Lung (tissue), 12 donors: ENCODE data around the gene LOXHD1. TPM values are rescaled to one million over a fixed set of nuclear protein-coding genes. Genes with fewer than 3 reads are reported as not detected.

Experiments
- ATAC-seq: fragments of 200-7000 bp; cut with Tn5 transposase; one replicate; pipeline ENCODE4 v1.9.1; 2020; ENCODE audit warnings: moderate number of reproducible peaks; ENCODE audit not compliant: insufficient read depth, low FRiP score
- DNase-seq, 3 donors: peaks; one replicate each; pipeline ENCODE4 v3.0.0-alpha.2; 2013 to 2017
- H3K27ac ChIP-seq, 2 donors: one replicate each; pipeline ENCODE4 v1.5.1; 2013; ENCODE audit warnings: mild to moderate bottlenecking in 2 of 2, moderate library complexity in 2 of 2, control low read depth in 1 of 2, inconsistent platforms in 1 of 2, low read depth in 1 of 2, low read length in 1 of 2
- H3K27me3 ChIP-seq, 3 donors: one replicate each; pipeline ENCODE4 v1.5.1; 2013; ENCODE audit warnings: low read length in 2 of 3; ENCODE audit not compliant: control insufficient read depth in 3 of 3, insufficient read depth in 3 of 3
- H3K36me3 ChIP-seq, 4 donors: one replicate each; pipeline ENCODE4 v1.5.1; 2013; ENCODE audit warnings: low read length in 4 of 4, mild to moderate bottlenecking in 1 of 4, moderate library complexity in 1 of 4; ENCODE audit not compliant: control insufficient read depth in 4 of 4, insufficient read depth in 4 of 4
- H3K4me1 ChIP-seq, 5 donors: one replicate each; pipeline ENCODE4 v1.5.1; 2013; ENCODE audit warnings: low read length in 5 of 5, mild to moderate bottlenecking in 2 of 5, moderate library complexity in 1 of 5; ENCODE audit not compliant: control insufficient read depth in 5 of 5, insufficient read depth in 5 of 5
- H3K4me3 ChIP-seq: one replicate; pipeline ENCODE4 v1.5.1; 2013; ENCODE audit warnings: mild to moderate bottlenecking, control low read depth, moderate library complexity
- H3K9ac ChIP-seq, 2 donors: one replicate each; pipeline ENCODE4 v1.5.1; 2013; ENCODE audit warnings: low read length in 2 of 2, control low read depth in 1 of 2; ENCODE audit not compliant: insufficient read depth in 1 of 2
- H3K9me3 ChIP-seq, 4 donors: one replicate each; pipeline ENCODE4 v1.5.1; 2013; ENCODE audit warnings: low read length in 3 of 4, mild to moderate bottlenecking in 1 of 4, moderate library complexity in 1 of 4; ENCODE audit not compliant: control insufficient read depth in 4 of 4, insufficient read depth in 3 of 4
- WGBS, 2 donors: extraction: QIAGEN DNeasy Blood & Tissue Kit; methylation state at CpG; one replicate each; pipeline ENCODE4 v1.1.7; 2013; 5-methylcytosine and 5-hydroxymethylcytosine counted together
- polyA plus RNA-seq, 2 donors: library from polyadenylated mRNA; stranded (reverse); fragments of 200-250 nt; gene quantifications; one replicate each; pipeline ENCODE4 v1.2.1, GENCODE V29; 2013
- total RNA-seq, 2 donors: library from RNA; depleted of rRNA in 1 of 2; stranded (reverse); fragments of >200 nt in 1 of 2; gene quantifications; one replicate each; pipeline ENCODE4 v1.2.1, GENCODE V29; 2014 to 2021
- TF ChIP-seq, protein P1 (sequence below): IDR thresholded peaks from 2 replicates; pipeline ENCODE4 v1.5.1; 2012; ENCODE audit warnings: mild to moderate bottlenecking; ENCODE audit errors: control extremely low read depth, extremely low read depth
- donor health status: control.
- donor health status: control.
- donor health status: Bipolar disorder and iron deficiency.
- donor health status: healthy.
- donor health status: DM: yes; HTN: yes; CAD: no.

The LOXHD1 gene
- total and polyA plus RNA-seq, 4 donors, result 0.45 to 3.1 (median 1.2) TPM

DNA sequence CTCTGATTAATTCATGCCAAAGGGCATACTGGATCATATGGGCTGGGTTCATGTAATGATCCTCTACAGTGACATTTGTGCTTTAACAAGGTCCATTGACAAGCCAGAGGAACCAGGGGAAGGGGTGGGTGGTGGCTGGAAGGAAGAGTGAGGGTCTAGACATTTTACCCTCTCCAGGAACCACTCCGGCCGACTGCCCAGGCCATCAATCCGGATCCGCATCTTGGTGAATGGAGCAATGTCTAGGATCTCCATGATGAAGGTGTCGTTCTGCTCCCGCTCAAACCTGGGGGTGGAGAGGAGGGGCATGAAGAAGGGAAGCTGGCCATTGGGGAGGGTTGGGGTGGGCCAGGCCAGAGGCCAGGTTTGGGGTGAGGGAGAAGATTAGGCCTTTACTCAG is 147.5 kb downstream of the LOXHD1 start:
- DNase-seq, result no peak
- H3K4me3 ChIP-seq, result no peak overlapping the region
- peaks cover 0 to 1% (median 0%) of the 10 kb centered on the region in 5 donors for H3K4me1 ChIP-seq
- no peaks in the 10 kb centered on the region for H3K36me3 ChIP-seq
- WGBS, 2 donors, result 86 to 87% methylated on average over 6 of the region's 6 CpGs
- TF ChIP-seq, protein P1, sequence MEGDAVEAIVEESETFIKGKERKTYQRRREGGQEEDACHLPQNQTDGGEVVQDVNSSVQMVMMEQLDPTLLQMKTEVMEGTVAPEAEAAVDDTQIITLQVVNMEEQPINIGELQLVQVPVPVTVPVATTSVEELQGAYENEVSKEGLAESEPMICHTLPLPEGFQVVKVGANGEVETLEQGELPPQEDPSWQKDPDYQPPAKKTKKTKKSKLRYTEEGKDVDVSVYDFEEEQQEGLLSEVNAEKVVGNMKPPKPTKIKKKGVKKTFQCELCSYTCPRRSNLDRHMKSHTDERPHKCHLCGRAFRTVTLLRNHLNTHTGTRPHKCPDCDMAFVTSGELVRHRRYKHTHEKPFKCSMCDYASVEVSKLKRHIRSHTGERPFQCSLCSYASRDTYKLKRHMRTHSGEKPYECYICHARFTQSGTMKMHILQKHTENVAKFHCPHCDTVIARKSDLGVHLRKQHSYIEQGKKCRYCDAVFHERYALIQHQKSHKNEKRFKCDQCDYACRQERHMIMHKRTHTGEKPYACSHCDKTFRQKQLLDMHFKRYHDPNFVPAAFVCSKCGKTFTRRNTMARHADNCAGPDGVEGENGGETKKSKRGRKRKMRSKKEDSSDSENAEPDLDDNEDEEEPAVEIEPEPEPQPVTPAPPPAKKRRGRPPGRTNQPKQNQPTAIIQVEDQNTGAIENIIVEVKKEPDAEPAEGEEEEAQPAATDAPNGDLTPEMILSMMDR, result no peak
- H3K9ac ChIP-seq, result no peak overlapping the region
- ATAC-seq, result no peak
- H3K9me3 ChIP-seq, result peaks cover 0 to 5% (median 0%) of the 10 kb centered on the region in 4 donors
- H3K27ac ChIP-seq, result no peak overlapping the region
- peaks cover 0 to 3% (median 0%) of the 10 kb centered on the region in 3 donors for H3K27me3 ChIP-seq

DNA sequence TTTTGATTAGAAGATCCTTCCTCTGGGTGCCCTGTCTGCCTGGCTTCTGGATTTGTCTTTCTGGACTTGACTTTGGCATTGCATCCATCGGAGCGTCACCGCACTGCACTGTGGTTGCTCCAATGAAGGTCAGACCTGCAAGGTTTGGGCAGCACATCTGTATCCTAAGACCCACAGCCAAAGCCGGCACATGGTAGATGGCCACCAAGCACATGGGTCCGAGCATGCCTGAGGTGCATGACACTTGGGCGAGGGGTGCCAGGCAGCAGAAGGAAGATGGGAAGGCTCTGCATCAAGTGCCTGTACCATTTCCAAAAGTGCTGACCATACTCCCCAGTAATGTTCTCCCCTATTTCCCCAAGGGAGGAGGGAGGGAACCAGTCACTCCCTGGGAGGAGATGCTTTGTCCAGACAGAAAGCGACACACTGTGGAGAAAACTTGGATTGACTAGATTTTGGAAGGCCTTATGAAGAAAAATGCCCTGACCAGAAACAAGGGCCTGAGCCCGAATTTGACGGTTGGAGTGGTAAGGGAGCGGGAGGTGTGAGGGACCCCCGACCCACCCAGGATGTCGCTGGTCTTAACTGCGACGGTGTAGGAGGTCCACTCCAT is 149.9 kb downstream of the LOXHD1 start:
- peaks cover 0 to 3% (median 0%) of the 10 kb centered on the region in 3 donors for H3K27me3 ChIP-seq
- H3K9me3 ChIP-seq, result no peaks in the 10 kb centered on the region
- H3K27ac ChIP-seq, result no peak overlapping the region
- no peak overlapping the region for H3K9ac ChIP-seq
- 92% methylated on average over 14 of the region's 14 CpGs for WGBS, 2 donors
- ATAC-seq (no peak), DNase-seq (no peak)
- H3K4me3 ChIP-seq, result no peak overlapping the region
- no peaks in the 10 kb centered on the region for H3K36me3 ChIP-seq
- H3K4me1 ChIP-seq, result no peaks in the 10 kb centered on the region
- TF ChIP-seq, protein P1, result no peak

DNA sequence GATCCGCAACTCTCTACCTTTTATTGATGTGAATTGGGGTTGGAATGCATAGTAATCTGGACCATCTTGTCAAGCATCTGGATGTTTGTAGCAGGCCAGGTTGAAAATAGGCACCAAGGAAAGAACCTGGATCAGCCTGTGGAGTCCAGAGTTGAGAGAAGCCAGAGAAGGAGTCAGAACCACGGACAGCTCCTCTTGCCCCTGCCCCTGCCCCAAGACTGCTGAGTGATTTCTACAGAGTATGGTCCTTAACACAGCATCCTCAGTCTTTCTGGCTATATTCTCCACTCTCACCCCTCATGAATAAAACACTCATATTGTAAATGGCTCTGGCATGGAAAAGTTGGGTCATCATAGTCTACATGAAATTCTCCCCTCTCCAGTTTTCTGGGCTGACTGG is 154.6 kb downstream of the LOXHD1 start:
- Histone ChIP-seq H3K9ac (no peak overlapping the region), H3K9me3 (no peaks in the 10 kb centered on the region), H3K4me3 (no peak overlapping the region), H3K27ac (no peak overlapping the region), H3K36me3 (no peaks in the 10 kb centered on the region), H3K27me3 (no peaks in the 10 kb centered on the region), H3K4me1 (no peaks in the 10 kb centered on the region)
- ATAC-seq (no peak), DNase-seq (peak; percentile 37 to 57 (median 37))
- TF ChIP-seq, protein P1, result no peak
- WGBS, 2 donors, result 32% methylated on average over 2 of the region's 2 CpGs

DNA sequence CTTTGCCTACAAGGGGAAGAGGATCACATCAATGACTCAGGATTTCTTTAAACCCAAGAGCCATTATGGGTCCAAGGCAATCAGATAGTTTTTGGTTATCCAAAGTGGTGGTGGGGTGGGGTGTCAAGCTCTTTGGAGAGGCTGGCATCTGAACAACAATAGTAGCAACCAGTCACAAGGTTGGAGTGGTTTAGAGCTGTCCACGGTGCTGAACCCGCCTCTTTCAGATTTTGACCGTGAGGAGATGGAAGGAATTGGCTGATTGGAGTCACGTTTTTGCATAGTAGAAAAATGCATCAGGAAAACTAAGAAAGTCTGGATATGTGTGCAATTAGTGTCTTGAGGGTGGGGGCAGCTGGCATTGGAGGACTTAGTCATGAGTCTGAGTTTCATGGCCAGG is 159.9 kb downstream of the LOXHD1 start:
- no peak for ATAC-seq
- DNase-seq, result peak; percentile 60 to 69 (median 64)
- WGBS, 2 donors, result 8 to 11% methylated on average over 4 of the region's 4 CpGs

More for the DNA sequence above, 159.9 kb downstream of the LOXHD1 start:
- Histone ChIP-seq H3K4me3 (no peak overlapping the region), H3K27ac (no peak overlapping the region), H3K36me3 (no peaks in the 10 kb centered on the region), H3K9me3 (no peaks in the 10 kb centered on the region), H3K27me3 (peaks cover 0 to 2% (median 0%) of the 10 kb centered on the region in 3 donors), H3K9ac (no peak overlapping the region), H3K4me1 (no peaks in the 10 kb centered on the region)
- TF ChIP-seq, protein P1, result no peak
